GM18505 (cell line): ENCODE data around the gene FAM219B.
"Not testable (repeated sequence)": the region's sequence is repeated elsewhere in the genome, so short reads cannot be mapped to it uniquely, and the experiment has no call there.

Experiments used
- ATAC-seq: cut with Tn5 transposase; IDR thresholded peaks from one replicate; pipeline ENCODE4 v1.9.1; 2021; ENCODE audit not compliant: unreplicated experiment
- POLR2A ChIP-seq: IDR thresholded peaks from 4 replicates; pipeline ENCODE4 v1.6.1; 2011; ENCODE audit warnings: borderline replicate concordance; ENCODE audit not compliant: insufficient read depth, insufficient read length; ENCODE audit errors: extremely low read depth

FAM219B gene

GRCh38 chr15:74920456-74920855, 13.8 kb upstream of the FAM219B start:
- ATAC-seq = no peak
- TF ChIP-seq POLR2A = no peak

GRCh38 chr15:74917676-74918075, 11.0 kb upstream of the FAM219B start:
- ATAC-seq = no peak
- TF ChIP-seq POLR2A = no peak

DNA sequence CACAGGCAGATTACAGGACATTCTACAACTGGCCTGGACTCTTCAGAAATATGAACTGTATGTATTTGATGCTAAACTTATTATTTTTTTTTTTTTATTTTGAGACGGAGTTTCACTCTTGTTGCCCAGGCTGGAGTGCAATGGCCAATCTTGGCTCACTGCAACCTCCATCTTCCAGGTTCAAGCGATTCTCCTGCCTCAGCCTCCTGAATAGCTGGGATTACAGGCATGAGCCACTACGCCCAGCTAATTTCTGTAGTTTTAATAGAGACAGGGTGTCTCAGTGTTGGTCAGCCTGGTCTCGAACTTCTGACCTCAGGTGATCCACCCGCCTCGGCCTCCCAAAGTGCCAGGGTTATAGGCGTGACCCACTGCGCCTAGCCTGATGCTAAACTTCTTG, 7.1 kb upstream of the FAM219B start:
- ATAC-seq = not testable (repeated sequence)

DNA sequence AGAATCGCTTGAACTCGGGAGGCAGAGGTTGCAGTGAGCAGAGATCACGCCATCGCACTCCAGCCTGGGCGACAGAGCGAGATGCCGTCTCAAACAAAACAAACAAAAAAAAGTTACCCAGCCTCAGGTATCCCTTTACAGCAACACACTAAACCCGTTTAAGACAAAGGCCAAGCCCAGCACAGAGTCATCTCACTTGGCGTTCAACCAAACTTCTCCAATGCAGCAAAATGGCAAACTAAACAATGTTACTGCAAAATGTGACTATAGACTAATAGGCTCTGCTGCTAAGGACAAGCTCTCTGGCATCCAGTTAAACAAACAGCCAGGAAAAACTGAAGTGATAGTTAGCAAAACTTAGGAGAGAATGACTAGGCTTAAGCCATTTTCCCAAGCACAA, 6.4 kb upstream of the FAM219B start:
- no peak for ATAC-seq
- no peak for TF ChIP-seq POLR2A

DNA sequence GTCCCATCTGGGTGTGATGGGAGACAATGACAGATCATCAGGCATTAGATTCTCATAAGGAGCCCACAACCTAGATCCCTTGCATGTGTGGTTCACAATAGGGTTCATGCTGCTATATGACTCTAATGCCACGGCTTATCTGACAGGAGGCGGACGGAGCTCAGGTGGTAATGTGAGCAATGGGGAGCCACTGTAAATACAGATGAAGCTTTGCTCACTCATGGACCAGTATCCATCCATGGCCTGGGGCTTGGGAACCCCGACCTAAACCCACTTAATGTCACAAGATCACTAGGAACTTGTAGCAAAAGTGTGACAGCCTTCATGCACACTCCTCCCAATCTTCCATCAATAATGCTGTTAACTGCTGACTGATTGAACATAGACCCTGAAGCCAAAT, 2.0 kb upstream of the FAM219B start:
- ATAC-seq = no peak

DNA sequence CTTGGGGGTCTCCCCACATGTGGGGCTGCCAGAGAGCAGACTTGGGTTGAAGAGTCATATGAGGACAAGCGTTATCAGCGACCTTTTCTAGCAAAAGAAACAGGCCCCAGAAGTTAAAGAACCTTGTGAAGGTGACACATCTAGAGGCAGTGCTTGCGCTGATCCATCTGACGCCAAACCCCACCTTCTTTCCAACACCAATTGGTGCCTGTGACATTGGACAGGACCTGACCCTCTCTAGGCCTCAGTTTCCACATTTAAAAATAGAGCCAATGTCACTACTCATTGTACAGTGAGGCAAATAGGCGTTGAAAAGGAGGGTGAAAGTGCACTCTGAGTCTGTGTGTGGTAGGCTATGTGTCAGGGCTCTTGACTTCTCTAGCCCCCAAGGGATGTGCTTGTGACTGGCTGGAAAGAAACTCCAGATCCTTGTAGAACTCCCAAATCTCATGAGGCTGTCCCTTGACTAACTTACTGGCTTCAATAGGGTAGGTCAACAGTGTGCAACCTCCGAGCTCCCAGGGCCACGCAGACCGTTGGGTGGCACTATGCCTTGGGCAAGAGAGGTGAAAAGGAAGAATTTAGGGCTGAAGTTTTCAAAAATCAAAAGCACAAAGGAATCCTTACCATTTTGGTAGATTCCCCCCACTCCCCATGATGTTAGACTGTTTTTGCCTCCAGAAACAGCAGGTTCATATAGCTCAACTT, 666 bp upstream of the FAM219B start:
- no peak for TF ChIP-seq POLR2A
- ATAC-seq = no peak

More for the DNA sequence above, 2.0 kb upstream of the FAM219B start:
- no peak for TF ChIP-seq POLR2A

DNA sequence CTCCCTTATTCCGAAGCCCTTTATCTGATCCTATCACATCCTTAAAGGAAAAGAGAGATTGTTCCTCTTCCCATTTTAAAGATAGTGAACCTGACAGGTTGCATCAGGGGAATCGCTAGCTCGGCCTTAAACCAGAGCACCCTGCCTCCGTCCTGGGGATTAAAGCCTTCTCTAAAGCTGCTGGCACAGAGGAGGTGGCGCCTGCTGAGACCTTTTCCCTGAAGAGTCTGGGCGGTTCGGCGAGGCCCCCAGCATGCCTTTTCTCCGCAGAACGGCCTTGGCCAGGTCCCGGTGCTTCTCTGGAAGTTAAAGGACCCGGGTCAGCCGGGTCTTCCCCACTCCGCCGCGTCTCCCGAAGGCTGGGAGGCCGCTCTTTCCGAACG, 593 bp downstream of the FAM219B start:
- no peak for TF ChIP-seq POLR2A
- peak; percentile 18 for ATAC-seq

GRCh38 chr15:74904190-74904805, 2.4 kb downstream of the FAM219B start:
- no peak for TF ChIP-seq POLR2A
- ATAC-seq = no peak

DNA sequence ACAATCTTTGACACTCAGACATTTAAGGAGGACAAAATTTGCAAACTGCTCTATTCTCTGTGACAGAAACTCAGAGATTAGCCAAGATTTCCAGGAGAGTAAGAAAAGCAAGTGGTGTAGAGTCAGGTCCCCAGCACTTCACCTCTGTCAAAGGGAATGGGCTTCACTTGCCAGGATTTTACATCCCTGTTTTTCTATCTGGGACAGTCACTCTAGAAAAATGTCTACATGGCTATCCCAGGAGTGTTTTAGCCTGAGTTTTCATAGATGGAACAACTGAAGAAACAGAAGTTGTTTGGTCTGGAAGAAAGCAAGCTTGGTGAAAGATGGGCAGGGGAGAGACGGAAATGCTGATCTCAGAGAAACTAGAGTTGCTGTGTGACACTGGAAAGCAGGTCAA, 3.0 kb downstream of the FAM219B start:
- no peak for TF ChIP-seq POLR2A
- no peak for ATAC-seq

DNA sequence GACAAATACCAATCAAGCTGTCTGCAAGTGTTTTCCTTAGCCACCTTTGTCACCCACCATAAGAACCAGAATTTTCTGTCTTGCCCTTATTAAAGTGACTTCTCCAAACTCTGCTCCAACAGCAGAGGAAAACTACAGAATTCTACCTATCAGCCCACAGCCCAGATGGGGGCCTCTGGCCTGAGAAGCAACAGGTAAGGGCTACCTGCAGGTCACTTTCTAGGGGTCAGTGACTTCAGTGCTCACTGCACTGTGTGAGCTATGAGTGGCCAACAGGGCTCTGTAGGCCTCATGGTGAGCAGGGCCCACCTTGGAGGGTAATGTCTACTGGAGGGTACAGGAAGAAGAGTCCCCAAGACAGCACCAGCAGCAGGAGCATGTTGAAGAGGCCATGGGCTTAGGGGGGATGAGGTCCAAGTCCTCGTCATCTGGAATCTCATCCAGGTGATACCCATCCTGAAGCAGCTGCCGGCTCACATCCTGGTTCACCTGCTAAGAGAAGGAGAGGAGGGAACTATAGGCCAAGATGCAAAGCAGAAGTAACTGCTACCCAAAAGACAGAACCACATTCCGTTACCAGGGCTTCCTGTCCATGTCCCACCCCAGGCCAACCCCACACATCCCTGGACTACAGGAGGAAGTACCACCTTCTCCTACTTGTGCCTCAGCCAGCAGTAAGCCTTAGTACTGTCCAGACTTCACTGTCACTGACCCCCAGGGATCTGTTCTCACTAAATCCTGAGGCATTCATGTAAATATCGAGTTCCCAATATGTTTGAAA, 4.2 kb downstream of the FAM219B start:
- ATAC-seq = no peak
- no peak for TF ChIP-seq POLR2A

- peak; percentile 9 for TF ChIP-seq POLR2A
- no peak for ATAC-seq
Measured at GRCh38 chr15:74901612-74902063, 5.0 kb downstream of the FAM219B start.

GRCh38 chr15:74897300-74897701, 9.3 kb downstream of the FAM219B start:
- TF ChIP-seq POLR2A = no peak
- ATAC-seq = no peak

DNA sequence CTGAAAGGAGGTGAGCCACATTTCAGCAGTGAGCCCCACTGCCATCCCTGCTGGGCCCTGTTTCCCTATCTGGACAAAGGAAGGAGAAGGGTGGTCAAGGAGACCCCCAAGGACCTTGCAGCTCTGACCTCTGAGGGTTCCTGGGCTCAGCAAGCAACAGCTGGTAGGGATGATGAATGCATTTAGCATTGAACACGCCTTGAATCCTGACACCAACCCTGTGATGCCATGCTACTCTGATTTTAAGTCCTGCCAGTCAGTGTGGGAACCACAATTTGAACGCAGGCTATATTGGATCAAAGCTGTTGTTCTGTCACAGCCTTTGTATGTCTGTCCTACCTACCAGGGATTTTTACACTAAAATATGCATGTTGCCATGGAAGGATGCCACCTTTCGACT, 10.3 kb downstream of the FAM219B start:
- no peak for ATAC-seq
- no peak for TF ChIP-seq POLR2A

DNA sequence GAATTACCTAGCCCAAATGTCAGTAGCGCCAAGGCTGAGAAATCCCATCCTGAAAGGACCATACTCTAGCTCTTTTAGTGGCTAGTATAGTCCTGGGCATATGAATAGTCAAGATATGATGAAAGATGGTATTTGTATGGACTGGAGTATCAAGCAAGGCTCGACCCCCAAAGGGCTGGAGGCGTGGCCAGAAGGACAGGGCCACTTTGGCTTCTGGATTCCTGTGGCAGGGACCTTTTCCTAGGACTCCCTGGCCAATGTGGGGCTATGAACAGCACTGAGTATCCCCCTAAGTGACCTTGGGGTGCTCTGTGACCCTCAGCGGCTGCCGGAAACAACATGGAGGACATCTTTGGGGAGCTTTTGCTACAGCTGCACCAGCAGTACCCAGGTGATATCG, 10.8 kb downstream of the FAM219B start:
- TF ChIP-seq POLR2A = no peak
- no peak for ATAC-seq

- not testable (repeated sequence) for ATAC-seq
Measured at GRCh38 chr15:74894383-74894782, 12.3 kb downstream of the FAM219B start.
